ENCODE measurements around the gene KRT8.

- TF ChIP-seq CTCF (IDR thresholded peaks at IDR 0.05) (no peak), POLR2A (IDR thresholded peaks at IDR 0.05) (no peak)
Observed at GRCh38 chr12:52900896-52901714, 3.8 kb downstream of the KRT8 start.

Data from lower leg skin (tissue), 3 donors.